ENCODE measurements around the gene CACNA2D1. TPM values are rescaled to one million over a fixed set of nuclear protein-coding genes. Genes with fewer than 3 reads are reported as not detected.

Gene CACNA2D1
- total RNA-seq, 1 experiment from 2014 or later, result 36.2 TPM

DNA sequence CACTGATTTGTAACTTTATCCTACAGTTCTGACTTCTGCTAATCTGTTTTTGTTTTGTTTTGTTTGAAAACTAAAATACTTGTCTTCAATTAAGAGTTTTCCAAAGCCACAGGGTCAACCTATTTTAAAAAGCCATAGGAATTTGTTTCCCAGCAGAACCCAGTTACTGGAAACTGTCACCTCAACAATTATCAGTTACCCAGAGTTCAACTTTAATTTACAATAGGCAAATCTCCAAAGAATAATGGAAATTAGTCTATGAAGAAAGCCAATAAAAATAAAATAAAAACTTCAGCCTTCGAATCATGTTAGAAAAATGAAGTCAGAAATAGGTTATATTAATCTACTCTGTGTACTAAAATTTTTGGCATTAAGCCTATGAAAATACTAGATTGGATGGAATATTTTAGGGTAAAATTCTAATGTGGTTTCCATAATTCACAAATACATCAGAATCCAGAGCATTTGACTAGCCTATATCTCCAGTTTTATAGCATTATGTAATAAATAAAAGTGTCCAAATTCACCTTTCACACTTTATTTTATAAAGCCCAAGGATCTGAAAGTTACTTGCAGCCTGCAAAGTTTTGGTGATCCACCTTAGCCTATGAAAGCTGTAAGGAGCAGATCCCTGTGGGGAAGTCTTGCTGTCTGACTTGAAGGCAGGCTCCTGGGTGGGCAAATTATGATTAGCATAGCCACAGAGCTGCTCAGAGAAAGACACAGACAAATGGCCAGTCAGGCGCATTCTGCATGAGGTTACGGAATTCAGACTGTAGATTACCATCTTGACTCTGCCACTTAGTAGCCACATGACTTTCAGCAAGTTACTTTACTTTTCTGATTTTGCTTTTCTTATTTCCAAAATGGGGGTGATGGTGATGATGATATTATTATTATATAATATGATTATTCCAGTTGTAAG lies 423.8 kb downstream of the CACNA2D1 start:
- no peak overlapping the region for H3K4ac ChIP-seq (ENCODE audit: low read depth, low read length)
- no peaks in the 10 kb centered on the region for H3K9me3 ChIP-seq (ENCODE audit: control insufficient read depth, low read depth, low read length)
- H3K56ac ChIP-seq (ENCODE audit: insufficient read length, low read depth, low read length), result no peak overlapping the region
- no peak overlapping the region for H2AK5ac ChIP-seq (ENCODE audit: insufficient read length, low read length)
- Mint-ChIP-seq H3K36me3 (ENCODE audit: insufficient read depth in 1 of 3, low read depth in 3 of 3) (no peaks in the 10 kb centered on the region), H3K27me3 (ENCODE audit: low read depth) (no peaks in the 10 kb centered on the region), H3K9me3 (no peaks in the 10 kb centered on the region), H3K4me1 (peaks cover 3 to 5% of the 10 kb centered on the region in 2 experiments; a peak in 3 of 4 replicates), H3K4me3 (no peak overlapping the region), H3K27ac (no peak overlapping the region; a peak in 1 of 7 replicates)
- no peak overlapping the region for H2BK5ac ChIP-seq (ENCODE audit: insufficient read length, low read length)
- H3K23ac ChIP-seq (ENCODE audit: insufficient read length, low read depth, low read length), result no peak overlapping the region
- no peak overlapping the region for H4K8ac ChIP-seq (replicated peaks; ENCODE audit: insufficient read length, low read depth, low read length)
- no peak overlapping the region for H2BK15ac ChIP-seq (ENCODE audit: low read depth, low read length)
- H4K91ac ChIP-seq (ENCODE audit: insufficient read length, low read depth, low read length), result no peak overlapping the region
- TF ChIP-seq CTCF (conservative IDR thresholded peaks at IDR 0.05), result no peak
- no peak overlapping the region for H2BK20ac ChIP-seq (ENCODE audit: low read depth, low read length, poor library complexity, severe bottlenecking)
- no peak overlapping the region for H3K9ac ChIP-seq (ENCODE audit: extremely low read depth, insufficient read length, low read length)
- DNase-seq, result no peak
- H3K18ac ChIP-seq (ENCODE audit: insufficient read length, low read depth, low read length), result no peak overlapping the region
- H3K79me2 ChIP-seq (ENCODE audit: insufficient read depth, low read length), result no peaks in the 10 kb centered on the region
- no peaks in the 10 kb centered on the region for H3K27me3 ChIP-seq (ENCODE audit: insufficient read depth, low read length)
- no peaks in the 10 kb centered on the region for H3K4me1 ChIP-seq (ENCODE audit: insufficient read depth, low read length)
- no peaks in the 10 kb centered on the region for H4K20me1 ChIP-seq (ENCODE audit: control insufficient read depth, insufficient read depth, insufficient read length)
- no peak overlapping the region for H2BK120ac ChIP-seq (ENCODE audit: low read depth, low read length, poor library complexity, severe bottlenecking)
- no peak overlapping the region for H3T11ph ChIP-seq (ENCODE audit: low read length)
- H3K27ac ChIP-seq (ENCODE audit: insufficient read length, low read depth, low read length), result no peak overlapping the region
- no CpG with 5 or more reads among the region's 3 CpGs for WGBS (ENCODE audit: extremely low coverage, insufficient read length, low lambda C conversion rate)
- H3K23me2 ChIP-seq (ENCODE audit: insufficient read length, low read depth, low read length, poor library complexity, severe bottlenecking), result no peaks in the 10 kb centered on the region
- H2AFZ ChIP-seq (ENCODE audit: low read length), result no peak overlapping the region
- no peak overlapping the region for H4K5ac ChIP-seq (ENCODE audit: insufficient read length, low read depth, low read length)
- no peak overlapping the region for H3K14ac ChIP-seq (ENCODE audit: insufficient read depth, low read length)
- H2BK12ac ChIP-seq (ENCODE audit: insufficient read length, low read depth, low read length), result no peak overlapping the region
- no peaks in the 10 kb centered on the region for H3K79me1 ChIP-seq (ENCODE audit: insufficient read depth, low read depth, low read length, poor library complexity, severe bottlenecking)
- H3K4me2 ChIP-seq (ENCODE audit: insufficient read depth, insufficient read length, low read length), result no peak overlapping the region
